ENCODE results near the gene DNAH11. TPM values are rescaled to one million over a fixed set of nuclear protein-coding genes. Genes with fewer than 3 reads are reported as not detected.

DNAH11 gene
- total RNA-seq, 1 experiment from 2014 or later: 0.15 TPM

GRCh38 chr7:21941611-21942141 is 398.8 kb downstream of the DNAH11 start:
- intact Hi-C loops (cut with micrococcal nuclease; ENCODE audit: unreplicated experiment): no loop called here
- CTCF ChIA-PET: no interaction called here

DNA sequence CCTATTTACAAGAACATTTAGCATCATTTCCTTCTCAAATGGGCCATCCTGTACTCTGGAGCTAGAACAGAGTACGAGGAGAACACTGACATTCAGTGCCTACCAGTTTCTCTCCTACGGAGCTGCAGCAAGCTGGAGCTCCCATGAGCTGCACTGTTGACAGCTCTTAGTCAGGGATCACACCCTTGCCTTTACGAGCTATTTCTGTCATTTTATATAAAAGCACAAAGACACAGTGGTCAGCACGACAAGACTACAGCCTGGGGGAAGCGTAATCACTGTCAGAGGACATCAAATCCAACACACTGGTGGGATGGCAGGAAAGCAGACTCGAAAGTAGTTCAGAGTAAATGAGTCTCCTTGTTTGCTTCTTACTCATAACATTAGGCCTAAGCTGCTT is 400.1 kb downstream of the DNAH11 start:
- no peak for TF ChIP-seq REST (IDR thresholded peaks at IDR 0.05; ENCODE audit: insufficient read depth in 1 of 2, low read depth in 2 of 2, low read length in 1 of 2)
- no peak for TF ChIP-seq SIN3A (IDR thresholded peaks at IDR 0.05; ENCODE audit: borderline replicate concordance, insufficient read depth, low read depth, low read length)
- TF ChIP-seq POLR2AphosphoS5 (IDR thresholded peaks at IDR 0.05; ENCODE audit: low read depth, low read length): no peak
- no peak for TF ChIP-seq TCF7L2 (IDR thresholded peaks at IDR 0.05; ENCODE audit: low read depth, low read length)
- no peak for TF ChIP-seq CTCF (IDR thresholded peaks at IDR 0.05)
- ChIA-PET CTCF (no interaction called here), POLR2A (no interaction called here)
- H3K27me3 ChIP-seq (ENCODE audit: control insufficient read depth, insufficient read depth, low read length): no peaks in the 10 kb centered on the region
- DNase-seq (ENCODE audit: low read depth, low spot score): no peak
- H3K27ac ChIP-seq (ENCODE audit: low read length): no peak overlapping the region
- BruUV-seq (replicated peaks): no TSS peak
- in situ Hi-C loops (cut with HindIII; ENCODE audit: low pct_unique_long_range_greater_than_20kb, low sequenced_read_pairs): no loop called here
- intact Hi-C loops (cut with micrococcal nuclease; ENCODE audit: unreplicated experiment): no loop called here
- ATAC-seq: no peak
- peaks cover 27% of the 10 kb centered on the region for H3K4me1 ChIP-seq (ENCODE audit: control insufficient read depth, insufficient read depth, low read length)
- no peaks in the 10 kb centered on the region for H3K9me3 ChIP-seq (ENCODE audit: control insufficient read depth, insufficient read depth, low read depth, low read length)
- H3K36me3 ChIP-seq (ENCODE audit: control insufficient read depth, insufficient read depth, low read length): no peaks in the 10 kb centered on the region; the same call in 1 of the 2 replicates
- H3K4me3 ChIP-seq (ENCODE audit: low read depth in 2 of 2, low read length in 2 of 2): no peak overlapping the region

More at GRCh38 chr7:21941611-21942141, 398.8 kb downstream of the DNAH11 start:
- Histone ChIP-seq H3K9me3 (ENCODE audit: control insufficient read depth, insufficient read depth, low read depth, low read length) (no peaks in the 10 kb centered on the region), H3K4me3 (ENCODE audit: low read depth in 2 of 2, low read length in 2 of 2) (no peak overlapping the region), H3K27me3 (ENCODE audit: control insufficient read depth, insufficient read depth, low read length) (no peaks in the 10 kb centered on the region), H3K27ac (ENCODE audit: low read length) (no peak overlapping the region), H3K4me1 (ENCODE audit: control insufficient read depth, insufficient read depth, low read length) (peaks cover 27% of the 10 kb centered on the region), H3K36me3 (ENCODE audit: control insufficient read depth, insufficient read depth, low read length) (no peaks in the 10 kb centered on the region; the same call in 1 of the 2 replicates)
- in situ Hi-C loops (cut with HindIII; ENCODE audit: low pct_unique_long_range_greater_than_20kb, low sequenced_read_pairs): no loop called here
- TF ChIP-seq TCF7L2 (IDR thresholded peaks at IDR 0.05; ENCODE audit: low read depth, low read length) (peak; percentile 57), POLR2AphosphoS5 (IDR thresholded peaks at IDR 0.05; ENCODE audit: low read depth, low read length) (no peak), SIN3A (IDR thresholded peaks at IDR 0.05; ENCODE audit: borderline replicate concordance, insufficient read depth, low read depth, low read length) (no peak)
- POLR2A ChIA-PET: no interaction called here
- BruUV-seq (replicated peaks): no TSS peak
- ATAC-seq (no peak), DNase-seq (ENCODE audit: low read depth, low spot score) (no peak)

GRCh38 chr7:21943436-21943835 is 400.6 kb downstream of the DNAH11 start:
- ATAC-seq (no peak), DNase-seq (ENCODE audit: low read depth, low spot score) (no peak)
- H3K9me3 ChIP-seq (ENCODE audit: control insufficient read depth, insufficient read depth, low read depth, low read length): no peaks in the 10 kb centered on the region
- H3K4me3 ChIP-seq (ENCODE audit: low read depth in 2 of 2, low read length in 2 of 2): no peak overlapping the region
- POLR2A ChIA-PET: interaction anchor here (0.7 kb wide), 1 partner anchor 30 kb away, joined by 4 read pairs; no protein-coding TSS in a partner anchor
- CTCF ChIA-PET: no interaction called here
- H3K27me3 ChIP-seq (ENCODE audit: control insufficient read depth, insufficient read depth, low read length): no peaks in the 10 kb centered on the region
- in situ Hi-C loops (cut with HindIII; ENCODE audit: low pct_unique_long_range_greater_than_20kb, low sequenced_read_pairs): no loop called here
- BruUV-seq (replicated peaks): no TSS peak
- intact Hi-C loops (cut with micrococcal nuclease; ENCODE audit: unreplicated experiment): no loop called here
- no peak overlapping the region for H3K27ac ChIP-seq (ENCODE audit: low read length)
- TF ChIP-seq REST (IDR thresholded peaks at IDR 0.05; ENCODE audit: insufficient read depth in 1 of 2, low read depth in 2 of 2, low read length in 1 of 2): no peak
- no peak for TF ChIP-seq POLR2AphosphoS5 (IDR thresholded peaks at IDR 0.05; ENCODE audit: low read depth, low read length)
- TF ChIP-seq CTCF (IDR thresholded peaks at IDR 0.05): no peak
- no peak for TF ChIP-seq SIN3A (IDR thresholded peaks at IDR 0.05; ENCODE audit: borderline replicate concordance, insufficient read depth, low read depth, low read length)
- no peak for TF ChIP-seq TCF7L2 (IDR thresholded peaks at IDR 0.05; ENCODE audit: low read depth, low read length)
- H3K36me3 ChIP-seq (ENCODE audit: control insufficient read depth, insufficient read depth, low read length): no peaks in the 10 kb centered on the region; the same call in 1 of the 2 replicates
- H3K4me1 ChIP-seq (ENCODE audit: control insufficient read depth, insufficient read depth, low read length): peaks cover 24% of the 10 kb centered on the region

Data from Panc1 (cell line).